Coronary artery (tissue), 2 donors: ENCODE measurements around the gene ACSL6.

Source experiments
- DNase-seq: peaks from one replicate; pipeline ENCODE4 v3.0.0-alpha.2; 2017; ENCODE audit warnings: low spot score
- H3K27ac ChIP-seq, 2 donors: fragments of 200-600 bp; sonication (generic); one replicate each; pipeline ENCODE4 v1.5.1; 2016 to 2019
- H3K4me3 ChIP-seq: fragments of 200-600 bp; sonication (generic); 2 replicates; pipeline ENCODE4 v1.5.1; 2016; ENCODE audit warnings: mild to moderate bottlenecking, moderate library complexity
- TF ChIP-seq, protein P1 (sequence below): fragments of 200-600 bp; sonication (generic); IDR thresholded peaks from one replicate; pipeline ENCODE4 v1.5.1; 2019; ENCODE audit warnings: antibody characterized with exemption

The ACSL6 gene

DNA sequence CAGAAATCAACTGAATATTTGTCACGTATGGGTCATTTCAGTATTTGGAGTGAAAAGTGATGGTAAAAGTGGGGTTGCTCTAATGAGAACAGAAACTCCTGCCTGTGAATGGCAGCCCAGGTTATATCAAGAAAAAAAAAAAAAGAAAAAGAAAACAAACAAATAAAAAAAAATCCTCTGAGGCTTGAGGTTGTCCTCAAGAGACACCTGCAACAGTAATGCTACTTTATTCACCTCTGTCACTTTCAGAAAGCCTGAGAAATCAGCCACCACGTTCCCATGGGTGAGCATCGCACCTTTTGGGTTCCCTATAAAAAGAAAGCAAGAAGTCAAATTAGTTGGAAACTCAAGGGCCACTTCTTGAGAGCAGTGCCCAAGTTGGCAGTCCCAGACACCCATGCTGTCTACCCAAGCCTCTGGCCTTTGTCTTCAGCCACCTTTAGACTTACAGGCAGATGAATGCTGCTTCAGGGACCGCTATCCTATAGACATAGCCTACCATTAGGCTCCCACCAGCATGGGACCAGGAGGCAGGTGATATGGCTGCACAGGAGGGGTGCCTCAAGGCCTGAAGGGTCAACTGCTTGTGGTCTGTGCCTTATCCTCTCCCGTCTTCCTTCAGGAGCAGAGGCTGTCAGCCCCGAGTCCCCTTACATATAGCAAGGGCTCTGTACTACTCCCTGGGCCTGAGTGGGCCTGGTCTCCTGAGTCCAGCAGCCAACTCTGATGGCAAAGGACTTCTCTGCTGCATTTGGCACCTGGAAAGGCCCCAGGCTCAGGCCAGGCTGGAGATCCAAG, 34.8 kb downstream of the ACSL6 start:
- DNase-seq = peak; percentile 62
- Histone ChIP-seq H3K27ac (no peak overlapping the region), H3K4me3 (no peak overlapping the region)
- TF ChIP-seq, protein P1, sequence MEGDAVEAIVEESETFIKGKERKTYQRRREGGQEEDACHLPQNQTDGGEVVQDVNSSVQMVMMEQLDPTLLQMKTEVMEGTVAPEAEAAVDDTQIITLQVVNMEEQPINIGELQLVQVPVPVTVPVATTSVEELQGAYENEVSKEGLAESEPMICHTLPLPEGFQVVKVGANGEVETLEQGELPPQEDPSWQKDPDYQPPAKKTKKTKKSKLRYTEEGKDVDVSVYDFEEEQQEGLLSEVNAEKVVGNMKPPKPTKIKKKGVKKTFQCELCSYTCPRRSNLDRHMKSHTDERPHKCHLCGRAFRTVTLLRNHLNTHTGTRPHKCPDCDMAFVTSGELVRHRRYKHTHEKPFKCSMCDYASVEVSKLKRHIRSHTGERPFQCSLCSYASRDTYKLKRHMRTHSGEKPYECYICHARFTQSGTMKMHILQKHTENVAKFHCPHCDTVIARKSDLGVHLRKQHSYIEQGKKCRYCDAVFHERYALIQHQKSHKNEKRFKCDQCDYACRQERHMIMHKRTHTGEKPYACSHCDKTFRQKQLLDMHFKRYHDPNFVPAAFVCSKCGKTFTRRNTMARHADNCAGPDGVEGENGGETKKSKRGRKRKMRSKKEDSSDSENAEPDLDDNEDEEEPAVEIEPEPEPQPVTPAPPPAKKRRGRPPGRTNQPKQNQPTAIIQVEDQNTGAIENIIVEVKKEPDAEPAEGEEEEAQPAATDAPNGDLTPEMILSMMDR = no peak

DNA sequence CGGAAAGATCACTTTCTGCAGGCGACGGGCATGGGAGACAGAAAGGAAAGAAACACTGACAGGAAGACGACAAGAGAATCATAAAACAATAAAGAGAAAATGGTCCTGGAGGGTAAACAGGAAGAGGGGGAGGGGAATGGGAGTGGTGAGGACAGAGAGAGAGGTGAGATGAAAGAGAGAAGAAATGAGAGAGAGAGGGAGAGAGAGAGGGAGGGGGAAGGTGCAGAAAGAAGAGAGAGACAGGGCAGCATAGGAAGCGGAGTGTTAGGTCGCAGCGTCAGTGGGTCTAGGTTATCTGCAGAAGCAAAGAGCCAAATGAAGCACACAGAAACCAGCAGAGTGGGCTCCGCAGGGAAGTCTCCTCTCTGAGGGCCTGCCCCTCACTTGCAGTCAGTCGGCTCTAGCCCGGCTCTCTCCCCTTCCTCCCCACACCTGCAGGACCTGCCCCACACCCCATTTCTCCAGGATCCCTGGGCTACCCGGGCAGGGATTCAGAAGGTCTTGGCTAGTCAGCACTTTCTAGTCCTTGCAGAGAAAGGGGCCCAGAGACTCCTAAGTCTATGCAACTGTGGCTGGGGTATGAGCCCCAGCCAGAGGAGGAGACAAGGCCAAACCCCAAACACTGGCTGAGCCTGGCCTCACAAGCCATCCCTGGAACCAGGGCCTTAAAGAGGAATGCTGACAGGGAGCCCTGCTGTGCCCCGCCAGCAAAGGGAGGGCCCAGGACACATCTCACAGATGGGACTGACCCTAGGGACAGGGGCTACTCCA, 36.3 kb downstream of the ACSL6 start:
- TF ChIP-seq, protein P1 = no peak
- Histone ChIP-seq H3K27ac (no peak overlapping the region), H3K4me3 (no peak overlapping the region)
- peak; percentile 54 for DNase-seq

DNA sequence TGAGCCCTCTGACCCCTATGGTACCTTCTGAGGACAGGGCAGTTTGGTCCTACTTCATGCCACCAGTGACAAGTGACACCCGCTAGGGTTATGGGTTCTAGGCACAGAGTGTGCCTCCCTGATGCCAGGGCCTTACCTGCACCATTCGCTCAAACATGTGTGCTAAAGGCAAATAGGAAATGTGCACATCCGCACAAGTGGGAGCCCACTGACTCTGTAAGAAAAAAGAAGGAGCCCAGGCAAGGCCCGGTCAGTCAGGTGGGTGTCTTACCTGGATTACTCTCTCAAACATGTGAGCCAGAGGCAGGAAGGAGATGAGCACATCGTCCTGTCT, 36.9 kb downstream of the ACSL6 start:
- no peak overlapping the region for H3K27ac ChIP-seq
- peak; percentile 28 for DNase-seq
- TF ChIP-seq, protein P1 = no peak
- no peak overlapping the region for H3K4me3 ChIP-seq

DNA sequence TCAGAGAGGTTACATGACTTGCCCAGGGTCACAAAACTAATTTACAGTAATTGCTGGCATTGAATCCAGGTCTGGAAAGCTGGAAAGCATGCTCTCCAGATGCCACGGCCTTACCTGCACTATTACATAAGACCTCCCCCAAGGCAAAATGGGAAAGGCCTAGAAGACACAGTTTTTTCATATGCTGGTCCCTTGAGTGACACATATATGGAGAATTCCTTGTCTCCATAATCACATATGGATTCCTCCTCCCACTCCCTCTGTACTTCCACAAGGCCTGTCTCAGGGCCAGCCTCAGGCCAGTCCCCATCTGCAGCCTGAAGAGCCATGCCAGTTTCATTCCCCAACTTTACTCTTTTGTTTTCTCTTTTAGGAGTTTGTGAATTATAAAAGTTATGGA, 37.4 kb downstream of the ACSL6 start:
- Histone ChIP-seq H3K27ac (no peak overlapping the region), H3K4me3 (no peak overlapping the region)
- TF ChIP-seq, protein P1 = no peak
- no peak for DNase-seq

DNA sequence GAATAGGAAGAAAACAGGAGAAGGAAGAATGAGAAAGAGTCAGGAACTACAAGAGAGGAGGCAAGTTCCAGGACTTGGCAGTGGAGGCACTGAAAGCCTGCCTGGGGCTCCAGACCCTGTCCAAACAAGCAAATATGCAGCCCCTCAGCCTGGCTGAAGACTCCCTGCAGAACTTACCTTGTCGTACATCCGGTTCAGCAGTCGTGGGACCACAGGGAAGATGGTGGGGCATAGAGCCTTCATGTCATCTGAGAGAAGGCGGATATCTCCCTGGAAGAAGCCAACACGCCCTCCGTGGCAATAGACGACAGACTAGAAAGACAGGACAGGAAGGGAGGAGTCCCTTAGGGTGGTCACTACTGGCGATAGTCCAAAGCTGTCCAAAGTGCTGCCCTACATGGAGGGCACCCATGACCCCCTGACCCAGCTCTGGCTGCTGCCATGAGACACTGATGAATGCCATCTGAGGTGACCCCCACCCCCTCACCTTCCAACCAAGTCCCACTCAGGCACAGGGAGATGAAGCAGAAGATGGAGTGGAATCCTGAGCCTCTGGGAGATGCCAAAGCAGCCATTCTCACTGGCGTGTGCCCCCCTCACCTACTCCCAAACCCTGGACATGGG, 38.3 kb downstream of the ACSL6 start:
- Histone ChIP-seq H3K27ac (no peak overlapping the region), H3K4me3 (no peak overlapping the region)
- TF ChIP-seq, protein P1 = no peak
- DNase-seq = peak; percentile 38

DNA sequence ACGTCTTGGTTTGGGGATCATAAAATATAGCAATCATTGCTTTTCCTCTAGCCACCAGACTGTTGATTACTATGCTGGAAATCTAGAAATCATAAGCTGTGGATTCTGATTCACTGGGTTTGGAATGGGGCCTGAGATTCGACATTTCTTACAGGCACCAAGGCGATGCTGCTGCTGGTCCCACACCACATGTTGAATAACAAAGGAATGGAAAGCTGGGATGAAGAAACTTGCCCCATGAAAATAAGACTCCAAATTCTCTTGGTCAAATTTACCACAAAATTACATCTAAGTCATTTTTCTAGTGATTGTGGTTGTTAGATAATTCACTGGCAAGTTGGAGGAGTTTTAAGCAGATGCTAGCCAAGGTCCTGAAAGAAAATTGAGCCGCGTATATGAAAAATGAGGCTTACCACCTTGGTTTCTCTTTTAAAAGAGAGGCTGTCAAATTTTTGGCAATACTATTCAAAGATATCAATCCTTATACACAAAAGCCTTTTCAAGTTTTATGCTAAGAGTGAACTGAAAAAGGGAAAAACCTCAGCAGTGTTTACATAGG, 43.0 kb downstream of the ACSL6 start:
- TF ChIP-seq, protein P1 = no peak
- H3K4me3 ChIP-seq = no peak overlapping the region
- DNase-seq = no peak
- no peak overlapping the region for H3K27ac ChIP-seq
